Measurements from ENCODE around the gene SEC61A1. TPM values are rescaled to one million over a fixed set of nuclear protein-coding genes. Genes with fewer than 3 reads are reported as not detected.

Gene SEC61A1
- total RNA-seq, 1 experiment from 2014 or later = 189 TPM

- no peaks in the 10 kb centered on the region for H3F3A ChIP-seq (ENCODE audit: insufficient read depth, low read depth)
- ChIA-PET CTCF (interaction anchor here (0.6 to 0.8 kb wide), 2 partner anchors 29 to 93 kb away, joined by 3 to 6 read pairs; no protein-coding TSS in a partner anchor), POLR2A (ENCODE audit: unreplicated experiment) (no interaction called here)
- H3K4me2 ChIP-seq = no peak overlapping the region
- H3K36me3 ChIP-seq (ENCODE audit: low read depth) = no peaks in the 10 kb centered on the region
- no peak for TF ChIP-seq EZH2 (IDR thresholded peaks at IDR 0.05; ENCODE audit: low read depth)
- TF ChIP-seq CTCF (conservative IDR thresholded peaks at IDR 0.05) = no peak
- no peaks in the 10 kb centered on the region for H3K79me2 ChIP-seq (ENCODE audit: low read depth)
- no TSS peak for BruUV-seq (replicated peaks)
- no peak overlapping the region for H3K27ac ChIP-seq
- intact Hi-C loops (cut with micrococcal nuclease; ENCODE audit: unreplicated experiment) = no loop called here
- no peak overlapping the region for H2AFZ ChIP-seq
- H3K4me1 ChIP-seq (replicated peaks; ENCODE audit: insufficient read depth) = no peaks in the 10 kb centered on the region; the same call in 1 of the 2 replicates
- H3K27me3 ChIP-seq (ENCODE audit: insufficient read depth, low read depth) = no peaks in the 10 kb centered on the region; the same call in 1 of the 2 replicates
- DNase-seq = no peak
- H3K4me3 ChIP-seq = no peak overlapping the region
- no peaks in the 10 kb centered on the region for H4K20me1 ChIP-seq (ENCODE audit: insufficient read depth)
- H3K9me3 ChIP-seq (ENCODE audit: insufficient read depth, low read depth) = no peaks in the 10 kb centered on the region
- H3K9me2 ChIP-seq (ENCODE audit: insufficient read depth) = no peaks in the 10 kb centered on the region
Observed at GRCh38 chr3:128006061-128007032, 45.9 kb upstream of the SEC61A1 start.

DNA sequence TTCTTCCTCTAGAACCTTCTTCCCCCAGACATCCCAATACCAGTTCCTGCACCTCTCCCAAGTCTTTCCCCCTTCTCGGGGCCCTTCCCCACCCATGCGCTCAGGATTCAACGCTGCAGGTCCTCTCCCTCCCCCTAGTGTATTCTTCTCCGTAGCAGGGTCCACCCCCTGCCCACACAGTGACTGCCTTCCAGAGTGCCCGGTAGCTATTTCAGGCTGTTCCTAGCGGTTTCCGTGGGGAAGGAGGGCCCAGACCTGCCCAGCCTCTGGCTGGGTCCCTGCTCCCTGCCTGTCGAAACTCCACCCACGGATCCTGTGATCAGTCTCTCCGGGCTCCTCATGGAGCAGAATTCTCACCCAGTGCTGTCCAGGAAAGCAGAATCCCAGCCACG, 45.2 kb upstream of the SEC61A1 start:
- H3K36me3 ChIP-seq (ENCODE audit: low read depth) = no peaks in the 10 kb centered on the region
- H3K4me1 ChIP-seq (replicated peaks; ENCODE audit: insufficient read depth) = no peaks in the 10 kb centered on the region; the same call in 1 of the 2 replicates
- H4K20me1 ChIP-seq (ENCODE audit: insufficient read depth) = no peaks in the 10 kb centered on the region
- no peak overlapping the region for H3K4me2 ChIP-seq
- no peaks in the 10 kb centered on the region for H3K9me2 ChIP-seq (ENCODE audit: insufficient read depth)
- CTCF ChIA-PET = interaction anchor here (0.6 to 0.8 kb wide), 3 partner anchors 28 to 432 kb away, joined by 3 to 6 read pairs (median 3); no protein-coding TSS in a partner anchor
- no peak for DNase-seq
- H3K27ac ChIP-seq = no peak overlapping the region
- intact Hi-C loops (cut with micrococcal nuclease; ENCODE audit: unreplicated experiment) = no loop called here
- no peaks in the 10 kb centered on the region for H3K9me3 ChIP-seq (ENCODE audit: insufficient read depth, low read depth)
- no peak overlapping the region for H3K4me3 ChIP-seq
- TF ChIP-seq EZH2 (IDR thresholded peaks at IDR 0.05; ENCODE audit: low read depth) (no peak), CTCF (conservative IDR thresholded peaks at IDR 0.05) (no peak)
- POLR2A ChIA-PET (ENCODE audit: unreplicated experiment) = no interaction called here
- no peaks in the 10 kb centered on the region; the same call in 1 of the 2 replicates for H3K27me3 ChIP-seq (ENCODE audit: insufficient read depth, low read depth)
- no TSS peak for BruUV-seq (replicated peaks)
- H3K79me2 ChIP-seq (ENCODE audit: low read depth) = no peaks in the 10 kb centered on the region
- no peak overlapping the region for H2AFZ ChIP-seq
- H3F3A ChIP-seq (ENCODE audit: insufficient read depth, low read depth) = no peaks in the 10 kb centered on the region

DNA sequence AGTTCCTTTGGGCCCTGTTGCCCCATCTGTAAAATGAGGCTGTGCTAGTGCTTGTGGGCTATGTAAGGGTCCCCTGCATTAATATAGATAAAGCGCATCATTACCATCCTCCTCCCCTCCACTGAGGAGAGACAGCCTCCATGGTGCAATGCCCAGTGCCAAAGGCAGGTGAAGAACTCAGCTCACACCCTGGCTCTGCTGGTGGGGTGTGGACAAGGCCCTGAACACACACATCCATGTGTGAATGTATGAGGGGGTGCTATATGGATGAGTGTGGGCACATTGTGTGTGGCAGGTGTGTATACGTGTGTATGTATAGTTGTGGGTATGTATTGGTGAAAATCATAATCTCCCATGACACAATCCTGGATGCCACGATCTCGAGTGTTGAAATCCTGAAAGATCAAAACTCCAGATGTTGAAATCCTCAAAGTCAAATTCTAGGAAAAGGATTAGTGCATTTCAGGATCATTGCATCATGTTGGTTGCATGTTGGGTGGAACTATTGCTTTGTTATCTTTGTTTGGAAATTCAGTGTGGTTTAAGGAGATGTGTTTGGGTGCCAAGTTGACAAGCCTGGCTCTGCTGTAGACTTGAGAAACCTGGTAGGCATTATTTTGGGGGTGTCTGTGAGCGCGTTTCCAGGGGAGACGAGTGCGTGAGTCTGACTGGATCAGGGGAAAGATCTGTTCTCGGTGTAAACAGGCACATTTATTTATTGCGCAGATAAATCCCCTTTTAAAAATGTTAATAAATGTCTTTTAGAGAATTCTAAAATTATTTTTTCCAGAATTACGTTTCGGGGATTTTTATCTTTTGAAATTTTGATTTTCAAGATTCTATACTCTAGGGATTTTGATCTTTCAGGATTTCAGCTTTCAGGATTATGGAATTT, 42.0 kb upstream of the SEC61A1 start:
- intact Hi-C loops (cut with micrococcal nuclease; ENCODE audit: unreplicated experiment) = loop anchor here (2.0 to 5.0 kb wide), 2 partner anchors 41 to 597 kb away; no protein-coding TSS in a partner anchor
- Histone ChIP-seq H3K4me2 (0 out of 2 replicates have a peak overlapping the region, but pooled peaks have one; percentile 50), H3K9me2 (ENCODE audit: insufficient read depth) (no peaks in the 10 kb centered on the region), H3K27ac (no peak overlapping the region), H3K27me3 (ENCODE audit: insufficient read depth, low read depth) (no peaks in the 10 kb centered on the region), H3K4me1 (replicated peaks; ENCODE audit: insufficient read depth) (no peaks in the 10 kb centered on the region; the same call in 1 of the 2 replicates), H3F3A (ENCODE audit: insufficient read depth, low read depth) (no peaks in the 10 kb centered on the region), H2AFZ (no peak overlapping the region), H3K79me2 (ENCODE audit: low read depth) (no peaks in the 10 kb centered on the region), H3K9me3 (ENCODE audit: insufficient read depth, low read depth) (no peaks in the 10 kb centered on the region), H3K36me3 (ENCODE audit: low read depth) (no peaks in the 10 kb centered on the region), H3K4me3 (no peak overlapping the region), H4K20me1 (ENCODE audit: insufficient read depth) (no peaks in the 10 kb centered on the region)
- ChIA-PET POLR2A (ENCODE audit: unreplicated experiment) (no interaction called here), CTCF (no interaction called here)
- no peak for TF ChIP-seq CTCF (conservative IDR thresholded peaks at IDR 0.05)
- no peak for TF ChIP-seq EZH2 (IDR thresholded peaks at IDR 0.05; ENCODE audit: low read depth)
- DNase-seq = no peak
- BruUV-seq (replicated peaks) = no TSS peak
